GM19099 (cell line): Measurements from ENCODE around the gene DOCK10.

ENCODE experiments used
- POLR2A ChIP-seq: IDR thresholded peaks from 3 replicates; pipeline ENCODE4 v1.6.1; 2011; ENCODE audit warnings: low read depth; ENCODE audit not compliant: insufficient read length; ENCODE audit errors: extremely low read depth

The DOCK10 gene

DNA sequence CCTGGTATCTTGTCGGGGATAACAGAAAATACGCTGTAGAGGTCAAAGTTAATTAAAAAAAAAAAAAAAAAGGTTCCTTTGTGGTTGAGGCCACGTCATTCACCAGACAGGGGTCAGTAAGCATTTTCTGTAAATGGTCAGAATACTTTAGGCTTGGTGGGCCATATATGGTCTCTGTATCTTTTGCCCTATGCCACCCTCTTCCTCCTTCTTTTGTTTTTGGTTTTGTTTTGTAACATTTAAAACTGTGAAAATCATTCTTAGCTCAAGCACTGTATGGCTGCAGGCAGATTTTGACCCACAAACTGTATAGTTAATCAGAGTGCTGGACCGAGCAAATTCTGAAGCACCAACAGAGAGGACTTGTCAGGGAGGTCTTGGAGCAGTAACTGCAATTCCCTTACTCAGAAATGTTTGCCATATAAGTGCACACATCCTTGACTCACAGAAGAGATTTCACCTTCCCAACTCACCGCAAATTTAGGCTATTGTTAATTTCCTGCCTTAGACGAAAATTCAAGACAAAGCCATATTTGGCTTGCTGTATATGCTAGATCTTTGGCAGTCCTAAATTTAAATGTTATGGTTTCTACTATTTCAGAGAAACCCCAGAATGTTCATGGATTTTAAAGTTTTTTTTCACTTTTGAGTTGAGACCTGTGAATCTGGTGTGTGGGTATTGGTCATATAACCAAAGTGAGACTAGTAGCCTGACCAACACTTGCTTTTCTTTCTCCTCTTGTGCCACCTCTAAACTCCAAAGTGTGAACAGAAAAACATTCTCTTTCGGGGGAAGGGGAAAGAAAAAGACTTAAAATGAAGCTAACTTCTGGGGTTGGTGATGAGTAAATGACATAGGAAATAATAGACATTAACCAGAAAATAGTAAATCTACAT, 65.4 kb downstream of the DOCK10 start:
- TF ChIP-seq POLR2A, result no peak

DNA sequence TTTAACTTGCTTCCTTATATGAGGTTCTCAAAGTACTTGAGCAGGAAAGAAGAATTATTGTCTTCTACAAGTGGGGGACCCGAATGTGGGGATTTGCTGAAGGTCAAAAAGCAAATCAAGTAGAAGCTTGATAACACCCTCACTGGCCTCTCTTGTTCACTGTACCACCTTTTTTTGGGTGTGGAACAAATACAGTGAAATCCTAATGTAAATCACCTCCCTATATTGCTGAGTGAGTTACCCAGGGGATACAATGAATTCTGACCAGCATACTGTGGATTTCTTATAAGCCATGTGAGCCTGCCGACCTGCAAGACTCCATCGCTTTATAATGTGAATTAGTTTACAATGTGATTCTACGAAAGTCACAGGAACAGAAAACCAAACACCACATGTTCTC, 66.5 kb downstream of the DOCK10 start:
- TF ChIP-seq POLR2A, result no peak

DNA sequence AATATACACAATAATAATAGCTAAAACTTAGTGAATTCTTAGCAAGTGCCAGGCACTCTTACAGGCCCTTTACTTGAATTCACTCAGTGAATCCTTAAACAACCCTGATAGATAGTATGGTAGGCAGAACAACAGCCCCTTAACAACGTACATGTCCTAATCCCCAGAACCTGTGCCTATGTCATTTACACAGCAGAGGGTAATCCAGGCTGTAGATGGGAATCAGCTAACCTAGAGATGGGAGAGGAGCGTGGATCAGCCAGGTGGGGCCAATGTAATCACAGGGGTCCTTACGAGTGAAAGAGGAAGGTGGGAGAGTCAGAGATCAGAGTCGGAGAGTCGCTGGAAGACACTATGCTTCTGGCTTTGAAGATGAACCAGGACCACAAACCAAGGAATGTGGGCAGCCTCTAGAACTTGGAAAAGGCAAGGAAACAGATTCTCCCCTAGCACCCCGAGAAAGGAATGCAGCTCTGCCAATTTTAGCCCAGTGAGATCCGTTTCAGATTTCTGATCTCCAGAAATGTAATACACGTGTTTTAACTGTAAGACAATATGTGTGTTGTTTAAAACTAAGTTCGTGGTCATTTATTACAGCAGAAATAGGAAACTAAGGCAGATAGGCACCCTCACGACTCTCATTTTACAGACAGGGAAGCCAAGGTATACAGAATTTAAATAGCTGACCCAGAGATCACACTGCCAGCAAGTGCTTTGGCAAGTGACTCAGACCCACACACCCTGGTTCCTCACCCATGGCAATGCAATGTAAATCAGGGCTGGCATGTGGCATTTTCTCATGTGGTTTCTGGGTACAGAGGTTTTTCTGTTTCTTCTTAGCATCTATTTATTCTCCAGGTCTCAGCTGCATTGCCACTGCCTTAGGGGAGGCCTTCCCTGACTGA, 68.9 kb downstream of the DOCK10 start:
- no peak for TF ChIP-seq POLR2A

DNA sequence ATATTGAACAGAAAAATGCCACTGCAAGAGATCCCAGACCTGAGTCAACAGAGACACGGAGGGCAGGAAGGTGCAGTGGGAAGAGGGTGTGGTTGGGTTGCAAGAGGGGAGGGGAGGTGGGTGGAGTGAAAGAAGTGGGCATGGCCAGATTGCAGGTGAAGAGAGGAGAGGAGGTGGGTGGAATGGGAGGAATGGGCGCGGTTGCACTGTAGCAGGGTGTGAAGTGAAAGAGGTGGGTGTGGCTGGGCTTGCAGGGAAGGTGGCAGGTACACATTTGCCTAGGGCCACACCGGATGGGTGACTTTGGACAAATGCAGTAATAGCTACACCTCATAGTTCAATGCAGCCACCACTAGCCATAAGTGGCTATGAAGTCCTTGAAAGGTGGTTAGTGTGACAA, 71.1 kb downstream of the DOCK10 start:
- TF ChIP-seq POLR2A, result no peak

DNA sequence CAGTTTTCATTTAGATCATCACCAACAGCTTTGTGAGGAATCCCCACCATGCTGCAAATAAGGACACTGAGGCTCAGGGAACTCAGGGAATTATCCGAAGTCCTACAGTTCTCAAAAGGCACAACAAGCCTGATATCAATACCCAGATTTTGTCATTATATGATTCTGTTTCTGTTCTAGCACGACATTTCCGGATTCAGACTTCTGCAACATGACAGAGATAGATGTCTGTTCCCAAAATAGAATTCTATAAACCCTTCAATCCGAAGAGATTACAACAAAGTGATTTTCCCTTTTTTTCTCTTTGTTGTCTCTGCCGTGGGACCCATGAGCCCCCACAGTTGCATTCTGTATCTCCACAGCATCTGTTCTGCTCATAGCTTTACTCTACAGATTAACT, 72.0 kb downstream of the DOCK10 start:
- no peak for TF ChIP-seq POLR2A

DNA sequence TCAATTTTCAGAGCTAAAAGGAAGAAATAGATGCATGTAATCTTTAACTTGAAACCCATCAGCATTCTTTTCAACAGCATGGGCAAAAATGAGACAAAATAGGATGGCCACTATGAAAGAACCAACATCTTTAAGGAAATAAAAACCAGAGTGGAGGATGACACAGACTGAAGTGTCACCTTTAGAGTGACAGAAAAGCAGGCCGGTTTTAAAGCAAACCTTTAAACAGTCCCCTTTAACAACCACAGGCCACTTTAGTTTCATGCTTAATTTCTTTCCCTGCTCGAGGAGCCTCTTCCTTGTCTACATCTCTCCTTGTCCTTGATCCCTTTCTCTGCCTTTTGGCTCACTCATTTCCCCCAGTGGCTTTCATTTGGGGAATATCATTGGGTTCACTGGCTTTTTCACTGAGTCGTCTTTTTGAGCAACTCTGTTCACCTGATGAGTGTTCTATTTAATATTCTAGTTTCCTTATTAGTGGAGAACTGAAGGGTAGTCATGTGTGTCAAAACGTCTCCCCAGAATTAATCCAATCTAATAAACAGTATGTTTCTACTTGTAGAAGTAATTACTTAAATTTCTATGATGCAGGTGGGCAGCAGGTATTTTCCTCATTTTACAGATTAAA, 72.5 kb downstream of the DOCK10 start:
- no peak for TF ChIP-seq POLR2A

DNA sequence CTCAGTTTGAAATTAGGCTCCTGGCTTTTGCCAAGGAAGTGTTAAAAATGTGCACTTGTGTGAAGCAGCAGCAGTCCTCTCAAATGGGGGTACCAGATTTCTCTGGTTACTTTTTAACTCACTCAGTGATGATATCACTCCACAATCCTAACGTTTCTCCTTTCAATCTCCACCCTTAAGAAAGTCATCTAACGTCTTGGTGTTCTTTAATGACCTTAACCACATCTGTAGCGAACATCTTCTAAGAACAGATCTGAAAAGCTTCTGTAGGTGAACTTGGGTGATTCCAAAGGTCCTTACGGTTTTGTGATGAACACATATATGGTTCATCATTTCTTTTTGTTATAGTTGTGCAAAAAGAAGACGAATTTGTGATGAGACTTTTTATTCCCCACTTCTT, 73.2 kb downstream of the DOCK10 start:
- no peak for TF ChIP-seq POLR2A

DNA sequence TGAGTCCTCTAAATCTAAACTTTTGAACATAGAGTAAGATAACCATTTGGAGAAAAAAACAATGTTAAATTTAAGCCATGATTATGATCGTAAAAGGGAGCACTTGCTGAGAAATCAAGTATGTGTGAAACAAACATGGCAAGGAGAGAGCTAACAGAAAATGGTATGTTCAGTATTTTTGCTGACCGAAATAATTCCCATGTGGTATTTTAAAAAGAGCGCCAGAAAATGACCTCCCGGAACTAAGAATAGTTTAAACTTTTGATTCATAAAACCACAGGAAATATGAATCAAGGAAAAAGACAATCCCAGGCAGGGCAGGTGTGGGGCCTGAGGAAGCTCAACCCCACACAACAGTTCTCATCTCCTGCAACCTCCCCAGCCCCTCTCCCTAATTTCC, 74.2 kb downstream of the DOCK10 start:
- TF ChIP-seq POLR2A, result no peak

DNA sequence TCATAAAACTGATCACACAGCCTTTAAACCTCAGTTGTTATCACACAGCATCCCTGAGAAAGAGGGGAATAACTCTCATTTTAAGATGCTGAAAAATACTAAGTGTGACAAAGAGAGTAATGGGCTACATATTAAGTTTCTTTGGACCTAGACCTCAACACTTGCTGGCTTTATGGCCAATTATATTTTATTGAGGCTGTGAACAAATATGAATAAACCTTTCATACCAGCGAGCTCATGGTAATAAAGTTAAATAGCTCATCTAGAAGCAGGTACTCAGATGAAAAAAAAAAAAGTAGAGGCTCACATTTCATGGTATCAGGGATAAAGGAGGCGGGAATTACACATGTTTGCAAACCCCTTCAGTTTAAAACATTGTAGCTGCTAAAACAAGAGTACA, 75.7 kb downstream of the DOCK10 start:
- TF ChIP-seq POLR2A, result no peak

DNA sequence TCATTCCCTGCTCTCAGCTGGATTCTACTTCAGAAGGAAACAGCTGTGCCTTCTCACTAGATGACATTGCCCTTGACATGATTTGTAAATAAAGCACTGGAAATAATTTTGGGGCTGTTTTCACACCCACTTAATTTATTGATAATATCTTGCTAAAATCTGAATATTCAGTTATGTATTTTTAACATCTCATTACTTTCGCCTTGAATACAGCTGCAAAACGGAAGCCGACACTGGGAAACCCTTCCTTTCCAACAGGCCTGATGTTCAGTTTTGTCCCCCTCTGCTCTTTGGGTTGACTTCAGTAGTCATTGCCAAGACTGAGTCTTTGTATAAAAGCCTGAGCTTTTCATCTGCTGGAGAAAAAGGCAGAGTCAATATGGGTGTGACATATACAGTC, 82.7 kb downstream of the DOCK10 start:
- no peak for TF ChIP-seq POLR2A

DNA sequence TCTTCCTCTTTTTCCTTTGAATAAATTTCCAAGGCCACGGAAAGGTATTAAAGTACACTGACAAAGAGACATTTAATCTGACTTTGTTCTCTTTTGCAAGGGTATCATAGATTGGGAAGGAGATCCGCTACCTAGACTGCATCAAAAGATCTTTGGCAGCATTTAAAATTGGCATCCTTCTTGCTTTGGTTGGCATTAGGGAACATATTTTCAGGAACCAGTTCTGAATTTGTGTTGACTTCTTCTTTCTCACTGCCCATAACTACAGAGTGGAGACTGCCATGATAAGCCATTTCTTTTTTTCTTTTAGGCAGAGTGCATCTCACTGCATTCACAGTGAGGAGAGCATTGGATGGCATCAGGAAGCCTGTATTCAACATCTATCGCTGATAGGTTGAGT, 83.4 kb downstream of the DOCK10 start:
- no peak for TF ChIP-seq POLR2A

DNA sequence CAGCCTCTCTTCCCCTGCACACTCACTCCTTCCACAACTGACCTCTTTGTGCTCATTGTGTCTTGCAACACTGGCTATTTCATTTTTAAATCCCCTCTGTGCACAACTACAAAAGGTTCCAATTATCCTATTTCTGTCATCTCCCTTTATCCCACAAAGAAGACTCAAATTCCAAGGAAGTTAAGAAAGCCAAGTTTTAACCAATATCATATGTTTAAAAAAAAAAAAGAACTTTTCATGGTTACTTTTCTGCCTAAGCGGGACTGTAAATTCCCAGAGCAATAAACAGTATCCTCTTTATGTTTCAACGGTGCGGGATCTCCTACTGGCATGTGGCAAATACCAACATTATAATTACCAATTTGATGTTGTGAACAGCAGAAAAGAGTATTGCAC, 83.8 kb downstream of the DOCK10 start:
- no peak for TF ChIP-seq POLR2A

DNA sequence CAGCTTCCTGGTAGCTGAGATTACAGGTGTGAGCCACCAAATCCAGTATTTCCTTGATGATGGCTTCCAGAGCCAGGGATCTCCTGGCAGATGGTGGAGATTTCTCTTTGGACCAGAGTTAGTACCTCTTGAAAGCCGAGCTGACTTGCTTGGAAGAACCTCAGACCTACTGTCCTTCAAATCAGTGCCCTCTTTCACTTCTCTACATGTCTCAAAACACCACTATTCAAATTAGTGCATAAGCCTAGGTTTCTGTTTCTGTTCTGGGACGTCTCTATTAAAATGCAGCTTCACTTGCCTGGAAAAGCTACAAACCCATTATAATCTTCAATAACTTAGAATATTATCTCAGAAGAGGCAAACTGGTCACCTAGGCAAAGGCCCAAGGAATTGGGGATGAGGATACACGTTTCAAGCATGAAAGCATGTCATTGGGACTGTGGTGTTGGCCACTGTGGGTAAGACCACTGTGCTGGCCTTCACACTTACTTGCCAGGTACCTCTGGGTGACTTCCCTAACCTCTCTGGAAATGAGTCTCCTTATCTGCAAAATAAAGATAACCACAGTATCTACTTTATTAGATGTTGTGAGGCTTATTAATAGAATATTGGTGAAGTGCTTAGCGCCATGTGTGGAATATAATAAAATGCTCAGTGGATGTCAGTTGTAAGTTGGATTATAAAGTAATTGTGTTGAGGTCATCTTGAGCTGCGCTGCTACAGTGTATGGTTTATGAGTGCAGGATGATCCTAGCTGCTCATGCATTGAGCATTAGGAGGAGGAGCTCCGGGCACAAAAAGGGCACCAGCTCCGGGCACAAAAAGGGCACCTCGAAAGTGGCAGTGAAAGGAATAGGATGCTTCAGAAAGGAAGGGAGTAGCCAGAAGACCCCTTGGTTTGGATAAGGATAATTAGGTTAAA, 84.5 kb downstream of the DOCK10 start:
- no peak for TF ChIP-seq POLR2A

DNA sequence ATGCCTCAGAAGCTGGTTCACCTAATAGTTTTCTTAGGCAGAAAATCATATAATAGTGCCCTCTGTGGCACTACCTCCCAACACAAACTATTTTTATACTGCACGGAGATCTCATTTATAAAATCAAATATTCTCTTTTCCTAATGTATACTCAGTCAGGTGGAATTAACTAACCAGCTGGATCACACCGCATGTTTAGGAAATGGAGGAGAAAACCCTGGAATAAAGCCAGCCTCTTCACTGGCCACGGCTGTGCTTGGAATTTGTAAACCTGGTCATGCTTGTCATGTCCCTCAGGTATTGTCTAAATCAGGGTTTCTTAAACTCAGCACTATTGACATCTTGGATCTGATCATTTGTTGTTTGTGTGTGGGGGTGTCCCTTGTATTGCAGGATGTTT, 85.6 kb downstream of the DOCK10 start:
- TF ChIP-seq POLR2A, result no peak
